Hematopoietic multipotent progenitor cell treated with erythropoietin and hydrocortisone succinate and interleukin-3 and kit ligand, for 4 days (in vitro differentiated cells): ENCODE data around the gene TBRG4.
"Not testable (repeated sequence)": the region's sequence is repeated elsewhere in the genome, so short reads cannot be mapped to it uniquely, and the experiment has no call there.

ENCODE experiments used
- DNase-seq: peaks from one replicate; pipeline ENCODE4 v3.0.0-alpha.2; 2015

Gene TBRG4

DNA sequence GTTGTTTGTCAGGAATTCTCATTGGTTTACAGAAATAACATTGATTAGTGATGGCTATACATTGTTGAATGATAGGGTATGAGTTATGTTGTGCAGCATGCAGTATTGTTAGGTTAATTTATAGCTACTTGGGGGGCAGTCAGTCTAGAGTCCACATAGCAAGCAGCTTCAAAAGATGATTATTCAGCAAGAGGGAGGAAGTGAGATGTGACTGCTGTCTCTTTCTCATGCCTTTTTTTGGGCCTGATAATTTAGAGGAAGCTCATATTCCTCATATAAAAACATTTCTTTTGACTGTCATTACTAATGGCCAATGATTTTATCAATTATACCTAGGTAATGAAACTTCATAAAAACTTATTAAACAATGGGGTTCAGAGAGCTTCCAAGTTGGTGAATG, 3.4 kb upstream of the TBRG4 start:
- no peak for DNase-seq

DNA sequence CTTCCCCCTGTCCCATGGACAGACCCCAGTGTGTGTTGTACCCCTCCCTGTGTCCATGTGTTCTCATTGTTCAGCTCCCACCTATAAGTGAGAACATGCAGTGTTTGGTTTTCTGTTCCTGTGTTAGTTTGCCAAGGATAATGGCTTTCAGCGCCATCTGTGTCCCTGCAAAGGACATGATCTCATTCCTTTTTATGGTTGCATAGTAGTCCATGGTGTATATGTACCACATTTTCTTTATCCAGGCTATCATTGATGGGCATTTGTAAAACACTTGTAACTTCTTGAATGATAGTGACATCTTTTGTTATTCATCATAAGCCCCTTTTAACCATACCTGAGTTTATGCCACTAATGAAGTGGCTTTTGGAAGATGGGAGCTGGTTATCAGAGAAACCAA, 2.8 kb upstream of the TBRG4 start:
- not testable (repeated sequence) for DNase-seq

DNA sequence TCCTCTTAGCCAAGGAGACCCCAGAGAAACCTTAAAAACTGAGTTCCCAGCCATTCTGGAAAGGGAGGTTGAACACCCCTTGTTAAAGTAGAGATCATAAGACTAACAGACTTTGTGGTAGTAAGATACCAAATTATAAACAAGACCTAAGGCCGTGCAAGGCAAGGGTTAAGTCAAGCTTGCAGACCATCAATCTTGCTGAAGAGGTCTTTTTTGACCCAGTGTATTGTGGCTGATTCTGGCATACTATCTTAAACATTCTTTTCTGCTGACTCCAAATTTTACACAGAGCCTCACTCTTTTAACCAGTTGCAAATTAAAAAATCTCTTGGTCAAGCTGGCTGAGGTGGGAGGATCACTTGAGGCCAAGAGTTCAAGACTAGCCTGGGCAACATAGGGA, 1.2 kb upstream of the TBRG4 start:
- DNase-seq = no peak

DNA sequence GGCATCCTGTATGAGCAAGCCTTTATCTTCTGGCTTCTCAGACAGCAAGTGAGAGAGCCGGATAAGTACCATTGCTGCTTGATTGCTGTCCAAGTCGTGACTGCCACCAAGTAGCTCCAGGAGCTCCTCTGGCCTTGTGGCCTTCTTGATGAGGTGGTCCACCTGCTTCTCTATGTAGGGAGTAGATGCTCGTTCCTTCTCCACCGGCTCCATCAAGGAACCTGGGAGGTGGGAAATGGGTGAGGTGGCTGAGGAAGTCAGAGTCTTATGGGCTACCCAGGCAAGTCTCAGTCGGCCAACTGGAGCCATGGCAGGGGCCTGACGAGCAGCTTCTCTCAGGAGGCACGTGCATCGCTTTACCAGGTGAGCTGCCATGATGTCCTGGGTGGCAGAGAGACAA, 2.6 kb downstream of the TBRG4 start:
- no peak for DNase-seq

DNA sequence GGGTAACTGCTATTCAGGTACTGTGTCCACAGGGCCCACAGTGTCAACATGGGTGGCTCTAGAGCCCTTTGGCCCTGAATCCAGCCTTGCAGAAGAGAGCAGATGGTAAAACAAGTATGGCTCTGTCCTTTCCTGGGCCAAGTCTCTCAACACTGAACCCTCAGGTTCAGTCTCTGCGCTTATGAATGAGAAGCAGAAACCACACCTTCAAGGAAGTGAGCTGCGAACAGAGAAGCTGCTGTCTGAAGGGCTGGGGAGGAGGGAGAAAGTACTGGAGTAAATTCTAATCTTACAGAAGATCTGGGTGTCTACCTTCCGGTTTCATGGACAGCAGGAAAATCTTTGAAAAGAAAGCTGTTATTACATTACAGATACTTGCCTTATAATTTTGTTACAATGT, 4.1 kb downstream of the TBRG4 start:
- DNase-seq = no peak

DNA sequence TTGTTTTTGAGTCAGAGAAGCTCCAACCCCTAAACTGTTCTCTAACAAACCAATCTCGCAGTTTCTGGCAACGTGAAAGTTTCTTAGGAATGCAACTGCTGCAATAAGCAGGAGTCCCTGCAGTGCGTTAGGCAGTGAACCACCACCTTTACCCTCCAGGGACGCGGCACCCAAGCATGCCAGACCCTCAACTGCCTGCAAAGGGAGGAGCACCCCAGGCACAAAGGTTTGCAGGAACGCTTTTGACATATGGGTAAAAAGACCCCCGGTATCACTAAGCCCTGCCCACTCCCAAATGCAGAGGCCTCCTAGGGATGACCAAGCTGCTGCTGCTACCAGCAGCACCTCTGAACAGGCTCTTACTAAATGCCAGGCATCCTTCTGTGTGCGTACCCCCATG, 4.7 kb downstream of the TBRG4 start:
- no peak for DNase-seq

DNA sequence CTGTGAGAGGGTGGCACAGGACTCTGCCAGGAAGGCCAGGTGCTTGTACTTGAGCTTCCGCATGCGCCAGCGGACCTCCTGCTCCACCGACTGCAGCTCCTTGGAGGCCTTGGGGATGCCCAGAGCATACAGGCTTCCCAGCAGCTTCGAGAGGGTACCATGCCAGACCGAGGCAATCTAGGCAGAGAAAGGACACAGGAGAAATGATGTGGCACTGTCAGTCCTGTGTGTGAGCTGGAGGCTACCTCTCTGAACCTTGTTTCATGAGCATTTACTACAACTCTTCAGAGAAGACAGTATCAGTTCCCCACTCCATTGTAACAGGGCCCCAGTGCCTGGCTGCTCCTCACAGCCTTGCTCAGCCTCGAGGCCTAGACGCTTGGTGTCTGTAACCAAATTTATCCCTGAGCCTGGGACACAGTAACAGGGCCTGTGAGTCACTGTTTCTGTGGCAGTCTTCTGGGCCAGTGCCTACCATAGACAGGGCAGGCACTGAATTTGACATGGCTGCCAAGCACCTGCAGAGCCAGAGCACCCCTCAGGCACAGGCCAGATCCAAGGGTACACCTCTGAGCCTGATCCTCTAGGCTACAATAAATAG, 5.8 kb downstream of the TBRG4 start:
- no peak for DNase-seq

DNA sequence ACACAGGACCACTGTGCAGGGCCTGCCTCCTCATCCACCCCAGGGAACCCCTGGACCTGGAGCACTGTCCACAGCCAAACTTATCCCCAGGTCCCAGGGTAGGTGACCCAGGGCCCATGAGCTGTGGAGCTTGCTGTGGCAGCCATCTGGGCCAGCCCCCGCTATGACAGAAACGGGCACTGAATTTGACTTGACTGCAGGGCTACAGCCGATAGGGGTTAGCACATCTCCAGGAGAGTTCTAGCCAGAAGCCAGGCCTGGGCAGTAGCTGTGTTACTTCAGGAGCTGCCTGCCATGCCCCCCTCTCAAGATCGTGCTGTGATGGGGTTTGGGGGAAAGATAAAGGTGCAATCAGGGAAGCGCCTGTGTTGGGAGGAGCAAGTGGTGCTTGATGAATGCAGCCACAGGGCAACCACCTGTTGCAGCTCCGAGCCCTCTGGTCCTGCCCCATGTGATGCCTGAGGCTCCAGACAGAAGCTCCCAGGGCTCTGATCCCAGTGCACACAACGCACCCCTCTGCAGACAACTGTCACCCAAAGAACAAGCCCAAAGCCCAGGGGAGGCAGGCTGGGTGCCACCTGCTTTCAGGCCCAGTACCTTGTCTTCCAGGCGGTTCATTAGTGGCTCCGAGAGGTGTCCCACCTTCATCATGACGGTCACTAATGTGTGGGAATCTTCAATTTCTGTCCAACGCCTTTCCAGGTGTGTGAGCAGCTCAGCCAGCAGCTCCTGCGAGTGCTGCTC, 6.5 kb downstream of the TBRG4 start:
- DNase-seq = no peak

DNA sequence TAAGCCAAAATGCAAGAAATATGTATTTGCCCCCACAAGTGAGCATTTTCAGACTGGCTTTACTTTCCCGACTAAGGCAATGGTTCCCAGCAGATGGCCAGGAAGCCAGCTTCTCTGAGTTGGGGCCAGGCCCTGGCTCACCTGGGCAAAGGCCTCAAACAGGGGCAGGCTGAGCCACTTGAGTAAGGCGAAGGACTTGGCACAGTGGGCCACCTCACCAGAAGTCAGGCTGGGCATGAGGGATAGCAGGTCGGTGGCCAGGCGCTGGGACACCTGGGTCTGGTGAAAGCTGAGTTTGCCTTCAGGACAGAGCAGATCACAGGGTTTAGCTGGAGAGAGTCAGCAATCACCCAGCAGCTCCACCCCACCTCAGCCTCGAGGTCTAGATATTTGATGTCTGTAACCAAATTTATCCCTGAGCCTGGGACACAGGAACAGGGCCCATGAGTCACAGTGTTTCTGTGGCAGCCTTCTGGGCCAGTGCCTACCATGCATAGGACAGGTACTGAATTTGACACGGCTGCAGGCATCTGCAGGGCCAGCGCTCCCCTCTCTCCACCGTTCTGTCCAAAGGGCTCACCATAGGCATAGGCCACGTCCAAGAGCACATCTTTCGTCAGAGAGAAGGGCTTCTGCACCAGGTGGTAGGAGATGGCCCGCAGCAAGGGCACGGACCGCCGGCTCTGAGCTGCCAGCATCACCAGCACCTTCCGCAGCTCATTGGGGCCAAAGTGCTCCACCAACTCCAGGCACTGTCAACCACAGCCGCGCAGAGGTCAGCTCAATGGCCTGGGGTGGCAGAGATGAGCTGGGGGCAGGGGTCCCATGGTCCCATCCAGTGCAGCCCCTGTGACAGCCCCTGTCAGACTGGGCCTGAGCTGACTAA, 7.3 kb downstream of the TBRG4 start:
- no peak for DNase-seq

DNA sequence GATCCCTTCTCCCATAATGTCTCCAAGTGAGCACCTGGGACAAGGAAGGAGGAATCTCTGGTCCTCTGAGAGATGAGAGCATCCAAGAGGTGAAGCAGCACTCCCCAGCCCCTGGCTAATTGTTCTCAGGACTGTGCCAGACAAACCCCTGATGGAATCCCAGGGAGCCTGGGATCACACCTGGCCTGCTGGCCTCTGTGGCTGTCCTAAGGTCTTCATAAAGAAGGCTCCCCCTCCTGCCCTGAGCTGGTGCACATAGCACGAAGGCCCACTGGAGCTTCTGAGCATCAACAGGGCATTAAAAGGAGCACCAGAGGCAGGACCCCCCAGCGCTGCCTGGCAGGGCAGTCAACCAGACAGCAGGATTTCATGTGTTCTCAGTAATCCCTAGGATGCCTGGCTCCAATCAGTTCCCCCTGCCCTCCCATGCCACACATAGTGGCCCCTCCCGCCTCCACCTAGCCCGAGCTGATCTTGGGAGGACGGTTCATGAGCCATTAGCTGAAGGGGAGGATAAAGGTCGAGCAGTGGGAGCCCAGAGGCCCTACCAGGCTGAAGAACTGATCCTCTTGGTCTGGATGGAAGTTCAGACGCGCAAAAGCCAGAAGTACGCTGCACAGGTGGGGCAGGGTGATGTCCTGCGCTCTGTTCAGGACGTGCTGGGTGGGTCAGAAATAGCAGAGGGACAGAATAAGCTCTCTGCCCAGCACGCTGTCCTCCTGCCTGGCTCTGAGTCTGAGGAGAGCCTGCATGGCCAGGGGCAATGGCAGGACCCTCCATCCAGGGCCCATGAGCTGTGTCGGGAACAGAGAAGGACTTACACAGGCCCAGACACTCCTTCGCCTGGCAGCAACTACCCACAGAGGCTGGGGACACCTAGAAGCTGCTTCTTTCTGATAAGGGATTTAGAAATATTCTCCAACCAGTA, 8.4 kb downstream of the TBRG4 start:
- no peak for DNase-seq

DNA sequence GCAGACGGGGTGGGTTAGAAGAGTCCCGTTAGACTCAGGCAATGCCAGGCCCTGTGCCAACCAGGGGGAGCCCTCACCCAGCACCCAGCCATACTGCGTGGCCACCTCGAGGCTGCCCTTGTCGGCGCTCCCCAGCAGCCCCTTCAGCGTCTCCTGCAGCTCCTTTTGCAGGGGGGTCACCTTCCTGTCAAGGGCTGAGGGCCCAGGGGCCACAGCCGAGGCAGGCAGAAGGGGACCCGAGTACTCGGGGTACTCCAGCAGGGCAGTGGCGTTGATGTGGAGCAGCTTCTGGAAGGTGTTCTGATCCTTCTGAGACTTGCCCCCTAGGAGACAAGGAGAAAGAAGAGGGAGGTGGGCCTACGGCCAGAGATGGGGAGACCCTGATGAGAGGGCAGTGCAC, 9.7 kb downstream of the TBRG4 start:
- DNase-seq = no peak

DNA sequence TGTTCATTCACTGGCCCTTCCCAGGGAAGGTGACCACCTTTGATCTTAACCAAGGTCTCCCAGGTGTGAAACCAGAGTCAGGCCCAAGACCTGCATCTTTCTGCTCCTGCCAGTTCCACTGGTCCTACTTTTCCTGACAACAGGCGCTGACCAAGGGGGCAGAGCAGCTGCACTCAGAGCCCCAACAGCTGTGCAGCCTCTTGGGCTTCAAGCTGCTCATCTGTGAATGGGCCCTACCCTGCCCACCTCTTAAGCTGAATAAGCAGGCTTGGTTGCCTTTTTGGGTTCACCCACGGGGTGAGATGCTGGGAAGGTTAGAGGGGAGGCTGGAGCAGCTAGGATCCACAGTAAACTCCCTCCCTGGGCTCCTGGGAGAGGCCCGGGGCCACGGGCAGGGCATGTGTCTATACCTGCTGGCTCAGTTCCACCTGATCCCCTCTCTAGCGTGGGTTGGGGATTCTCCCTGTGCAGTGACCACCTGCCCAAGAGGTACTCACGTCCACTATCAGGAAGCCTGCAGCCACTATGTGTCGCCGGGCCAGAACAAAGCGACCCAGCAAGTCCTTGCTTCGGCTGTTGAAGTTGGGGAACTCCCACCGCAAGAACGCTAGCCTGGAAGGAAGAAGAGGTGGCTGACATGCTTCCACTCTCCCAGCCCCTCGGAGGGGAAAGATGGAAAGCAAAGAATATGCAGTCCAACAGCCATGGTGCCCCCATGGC, 10.6 kb downstream of the TBRG4 start:
- DNase-seq = no peak

DNA sequence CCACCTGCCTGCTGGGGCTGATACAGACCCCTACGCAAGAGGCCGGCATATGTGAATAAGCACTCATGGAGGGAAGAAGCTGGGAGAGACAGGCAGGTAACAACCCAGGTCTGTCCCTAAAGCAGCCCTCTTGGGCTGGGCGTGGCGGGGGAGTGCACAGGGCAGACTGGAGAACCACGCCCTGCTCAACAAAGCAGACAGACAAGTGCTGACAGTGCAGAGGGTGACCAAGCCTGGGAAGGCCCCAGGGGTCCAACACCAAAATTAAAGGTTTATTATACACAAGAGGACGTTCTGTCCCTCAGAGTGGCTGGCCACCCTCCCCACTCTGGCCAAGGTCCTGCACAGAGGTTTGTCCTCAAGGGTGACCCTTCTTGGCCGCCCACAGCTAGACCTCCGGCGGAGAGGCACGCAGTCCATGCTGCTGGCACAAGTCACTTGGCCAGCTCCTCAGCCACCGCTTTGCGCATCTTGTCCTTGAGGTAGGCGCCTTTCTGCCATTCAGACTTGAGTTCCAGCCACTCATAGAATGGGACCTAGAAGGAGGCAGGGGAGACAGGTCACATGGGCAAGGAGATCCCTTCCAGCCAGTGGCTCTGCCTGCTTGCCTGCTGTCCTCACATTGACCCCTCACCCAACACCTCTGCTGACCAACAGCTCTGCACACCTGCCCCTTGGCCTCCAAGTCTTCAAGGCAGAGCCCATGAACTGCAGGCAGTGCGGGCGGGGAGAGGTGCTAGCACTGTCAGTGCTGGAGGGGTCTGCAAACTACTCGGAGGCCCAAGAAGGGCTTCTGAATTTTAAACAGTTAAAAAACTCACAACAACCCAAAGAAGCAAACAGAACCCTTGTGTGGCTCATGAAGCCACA, 11.4 kb downstream of the TBRG4 start:
- DNase-seq = no peak

DNA sequence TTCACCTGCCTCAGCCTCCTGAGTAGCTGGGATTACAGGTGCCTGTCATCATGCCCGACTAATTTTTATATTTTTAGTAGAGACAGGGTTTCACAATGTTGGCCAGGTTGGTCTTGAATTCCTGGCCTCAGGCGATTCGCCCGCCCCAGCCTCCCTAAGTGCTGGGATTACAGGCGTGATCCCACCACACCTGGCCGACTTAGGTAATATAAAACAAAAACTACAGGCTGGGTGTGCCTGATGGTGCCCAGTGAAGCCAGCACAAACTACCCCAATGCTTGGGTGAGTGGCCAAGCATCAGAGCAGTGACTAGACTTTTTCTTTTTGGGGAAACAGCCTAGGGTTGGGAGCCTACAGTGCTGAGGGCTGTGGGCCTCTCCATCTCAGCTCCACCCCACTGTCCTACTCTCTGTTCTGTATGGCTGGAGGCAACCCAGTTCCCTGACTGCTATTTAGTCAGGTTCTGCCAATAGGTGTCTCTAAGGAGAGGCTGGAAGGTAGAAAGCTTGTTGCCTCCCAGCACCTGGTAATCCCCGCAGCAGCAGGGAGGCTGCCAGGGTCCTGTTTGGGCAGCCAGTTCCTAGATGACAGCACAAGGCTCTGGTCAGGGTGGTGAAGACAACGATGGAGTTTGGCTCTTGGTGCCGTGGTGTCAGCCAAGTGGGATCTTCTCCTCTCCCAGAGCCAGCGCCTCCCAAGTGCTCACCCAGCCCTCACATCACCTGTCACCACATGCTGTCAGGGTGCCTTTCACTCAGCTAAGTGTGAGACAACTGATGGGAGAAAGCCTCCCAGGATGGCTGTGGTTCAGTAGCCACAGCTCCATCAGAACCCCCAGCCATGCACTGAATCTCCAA, 12.3 kb downstream of the TBRG4 start:
- DNase-seq = no peak

DNA sequence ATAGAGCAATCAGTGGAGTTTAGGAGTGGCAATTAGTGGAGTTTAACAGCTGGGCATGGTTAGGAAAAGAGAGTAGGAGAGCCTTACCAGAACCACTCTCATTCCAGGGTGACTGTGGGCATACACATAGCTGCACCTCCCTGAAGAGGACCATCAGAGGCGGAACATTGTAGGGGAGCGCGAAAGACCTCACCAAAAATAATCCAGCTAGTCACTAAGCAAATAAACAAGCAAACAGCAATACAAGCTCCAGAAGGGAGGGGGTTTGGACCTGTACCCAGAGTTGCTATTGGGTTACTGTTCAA, 18.6 kb downstream of the TBRG4 start:
- no peak for DNase-seq

DNA sequence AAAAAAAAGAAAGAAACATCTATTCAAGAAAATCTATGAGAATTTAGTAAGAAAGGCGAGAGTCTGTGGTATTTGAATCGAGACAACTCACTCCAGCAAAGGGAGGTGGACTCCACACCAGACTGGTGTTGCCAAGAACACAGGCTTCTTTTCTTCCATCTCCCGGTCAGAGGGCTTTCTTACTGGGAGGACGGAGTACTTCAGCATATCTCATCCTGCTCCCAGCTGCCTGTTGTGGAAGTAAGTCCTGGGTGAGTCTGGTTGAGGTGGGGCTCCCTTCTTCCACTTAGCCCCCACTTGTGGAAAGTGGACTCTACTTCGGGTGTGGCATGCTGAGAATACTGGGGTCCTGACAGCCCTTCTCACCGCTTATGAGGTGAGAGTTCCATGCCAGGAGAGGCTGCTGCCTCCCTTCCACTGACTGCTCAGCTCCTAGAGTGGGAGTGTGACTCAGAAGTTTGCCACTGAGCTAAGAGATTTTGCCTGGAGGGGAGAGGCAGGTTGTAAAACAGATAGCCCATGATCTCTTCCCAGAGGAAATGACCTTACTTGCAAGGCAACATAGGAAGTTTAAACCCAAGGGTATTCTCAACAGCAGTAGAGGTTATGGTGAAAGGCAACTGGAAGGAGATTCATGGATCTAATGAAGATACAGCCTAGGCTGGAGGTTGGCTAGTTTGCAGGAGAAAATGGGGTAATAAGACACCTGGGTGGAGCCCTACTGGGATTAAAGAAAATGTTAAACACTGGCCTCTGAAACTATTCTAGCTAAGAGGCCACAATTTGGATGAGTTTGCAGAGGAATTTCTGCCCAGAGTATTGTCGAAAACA, 19.2 kb downstream of the TBRG4 start:
- DNase-seq = no peak

DNA sequence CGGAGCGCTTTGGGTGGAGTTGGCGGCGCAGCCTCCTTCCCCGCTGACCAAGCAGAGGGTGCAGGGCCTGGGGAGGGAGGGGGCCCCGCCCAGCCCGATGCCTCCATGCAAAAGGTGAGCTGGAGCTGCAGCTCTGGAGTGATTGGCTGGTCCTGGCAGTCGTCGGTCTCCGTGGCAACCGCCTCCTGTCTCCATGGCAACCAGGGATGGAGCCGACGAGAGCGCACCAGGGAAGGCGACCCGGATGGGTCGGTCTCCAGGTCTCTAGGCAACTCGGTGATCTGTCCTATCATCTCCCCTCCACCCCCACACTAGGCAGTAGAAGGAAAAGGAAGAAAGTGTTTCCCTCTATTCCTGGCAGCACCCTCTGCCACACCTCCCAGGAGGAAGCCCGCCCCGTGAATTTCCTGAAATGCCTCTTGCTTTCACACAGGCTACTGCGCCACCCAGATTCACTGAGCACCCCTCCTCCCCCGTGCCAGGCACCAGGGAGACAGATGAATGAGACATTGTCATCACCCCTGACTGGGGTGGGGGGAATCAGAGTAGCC, 22.1 kb downstream of the TBRG4 start:
- DNase-seq = peak; percentile 62

DNA sequence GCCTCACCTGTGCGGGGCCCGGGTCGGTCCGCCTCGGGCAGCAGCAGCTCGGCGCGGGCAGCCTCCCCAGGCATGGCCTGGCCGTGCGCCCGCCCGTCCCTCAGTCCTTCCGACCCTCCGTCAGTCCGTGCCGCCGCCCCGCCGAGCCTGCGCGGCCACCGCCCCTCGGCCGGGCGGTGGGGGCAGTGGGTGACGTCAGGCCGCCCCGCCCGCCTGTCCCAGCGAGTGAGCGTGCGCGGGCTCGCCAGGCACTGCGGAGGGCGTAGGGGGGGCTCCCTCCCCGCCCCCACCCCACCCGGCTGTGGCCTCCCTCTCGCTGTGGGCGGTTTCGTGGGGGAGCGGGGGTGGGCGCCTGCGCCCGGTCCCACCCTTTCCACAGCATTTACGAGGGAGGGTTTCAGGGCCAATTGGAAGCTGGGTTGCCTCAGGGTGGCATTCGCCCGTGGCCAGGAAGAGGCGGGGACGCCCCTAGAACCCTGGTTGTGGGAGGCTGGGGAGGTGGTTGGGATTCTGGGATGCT, 22.6 kb downstream of the TBRG4 start, which contains the start of gene NACAD:
NACAD (minus strand) TSS at position 149 of the 520 bp plus-strand sequence; CDS start at position 74, 75 bp downstream.
- peak; percentile 55 for DNase-seq
